Fibroblast of the aortic adventitia (primary cell): ENCODE results near the gene MYO7A. TPM values are rescaled to one million over a fixed set of nuclear protein-coding genes. Genes with fewer than 3 reads are reported as not detected.

ENCODE experiments used
- DNase-seq: peaks from one replicate; pipeline ENCODE4 v3.0.0-alpha.2; 2010; ENCODE audit warnings: low read depth
- H3K4me3 ChIP-seq: 2 replicates; pipeline ENCODE4 v1.5.1; 2011; ENCODE audit warnings: low read depth, mild to moderate bottlenecking, control low read depth, low read length, moderate library complexity
- CTCF ChIP-seq: IDR thresholded peaks from 2 replicates; pipeline ENCODE4 v1.5.1; 2011; ENCODE audit warnings: mild to moderate bottlenecking, low read length, control low read depth, inconsistent platforms; ENCODE audit not compliant: insufficient read depth
- total RNA-seq: library from RNA; depleted of rRNA; stranded (reverse); fragments of >200 nt; gene quantifications from 2 replicates; pipeline ENCODE4 v1.2.3, GENCODE V29; 2012; ENCODE audit warnings: low replicate concordance

Gene MYO7A
- total RNA-seq, 1 donor, result 0.45 TPM

GRCh38 chr11:77171254-77171653, 43.2 kb downstream of the MYO7A start:
- DNase-seq, result no peak
- H3K4me3 ChIP-seq, result no peak overlapping the region
- no peak for TF ChIP-seq CTCF

GRCh38 chr11:77171885-77172665, 44.0 kb downstream of the MYO7A start:
- DNase-seq, result no peak
- TF ChIP-seq CTCF, result no peak

GRCh38 chr11:77172666-77172982, 44.6 kb downstream of the MYO7A start:
- no peak overlapping the region for H3K4me3 ChIP-seq
- TF ChIP-seq CTCF, result no peak
- DNase-seq, result no peak

More at GRCh38 chr11:77171885-77172665, 44.0 kb downstream of the MYO7A start:
- no peak overlapping the region for H3K4me3 ChIP-seq

GRCh38 chr11:77173494-77173893, 45.4 kb downstream of the MYO7A start:
- TF ChIP-seq CTCF, result no peak
- no peak overlapping the region for H3K4me3 ChIP-seq
- DNase-seq, result no peak

- H3K4me3 ChIP-seq, result no peak overlapping the region
- DNase-seq, result no peak
- TF ChIP-seq CTCF, result no peak
Observed at GRCh38 chr11:77174559-77174958, 46.5 kb downstream of the MYO7A start.

GRCh38 chr11:77175021-77175842, 47.2 kb downstream of the MYO7A start:
- no peak for DNase-seq
- no peak for TF ChIP-seq CTCF
- no peak overlapping the region for H3K4me3 ChIP-seq
